Muscle of leg (tissue), 11 donors: Measurements from ENCODE around the gene NRTN. TPM values are rescaled to one million over a fixed set of nuclear protein-coding genes. Genes with fewer than 3 reads are reported as not detected.
"Not testable (repeated sequence)": the region's sequence is repeated elsewhere in the genome, so short reads cannot be mapped to it uniquely, and the experiment has no call there.

Experiments
- DNase-seq: peaks from one replicate; pipeline ENCODE4 v3.0.0; 2013
- H3K27ac ChIP-seq: one replicate; pipeline ENCODE4 v1.5.1; 2013; ENCODE audit warnings: mild to moderate bottlenecking, low read length, control low read depth
- H3K27me3 ChIP-seq: one replicate; pipeline ENCODE4 v1.6.1; 2013; ENCODE audit warnings: low read length; ENCODE audit not compliant: control insufficient read depth, insufficient read depth
- H3K36me3 ChIP-seq: one replicate; pipeline ENCODE4 v1.6.1; 2013; ENCODE audit warnings: low read length; ENCODE audit not compliant: control insufficient read depth, insufficient read depth
- H3K4me1 ChIP-seq: one replicate; pipeline ENCODE4 v1.6.1; 2013; ENCODE audit warnings: low read length; ENCODE audit not compliant: control insufficient read depth, insufficient read depth
- H3K4me3 ChIP-seq: one replicate; pipeline ENCODE4 v1.5.1; 2013; ENCODE audit warnings: low read length, control low read depth
- H3K9me3 ChIP-seq: replicated peaks from 2 replicates; pipeline ENCODE4 v1.6.1; 2013; ENCODE audit warnings: low read depth, low read length; ENCODE audit not compliant: control insufficient read depth
- WGBS: methylation state at CpG from one replicate; pipeline ENCODE4 v1.1.5; 2013; ENCODE audit warnings: missing lambda C conversion rate; ENCODE audit not compliant: insufficient coverage; 5-methylcytosine and 5-hydroxymethylcytosine counted together
- polyA plus RNA-seq, 8 donors: library from polyadenylated mRNA; unstranded; fragments of 120-200 nt; gene quantifications; one replicate each; pipeline versions ENCODE4 v1.2.1 to v1.2.3, GENCODE V29; 2013; ENCODE audit warnings: inconsistent platforms in 1 of 8, low replicate concordance in 1 of 8; ENCODE audit not compliant: insufficient read length in 8 of 8, insufficient read depth in 1 of 8
- total RNA-seq: library from RNA; stranded (reverse); fragments of 120-200 nt; gene quantifications from one replicate; pipeline ENCODE4 v1.2.4, GENCODE V29; 2013

NRTN gene
- total and polyA plus RNA-seq, 9 donors, result 0.17 to 1.5 (median 0.38) TPM

DNA sequence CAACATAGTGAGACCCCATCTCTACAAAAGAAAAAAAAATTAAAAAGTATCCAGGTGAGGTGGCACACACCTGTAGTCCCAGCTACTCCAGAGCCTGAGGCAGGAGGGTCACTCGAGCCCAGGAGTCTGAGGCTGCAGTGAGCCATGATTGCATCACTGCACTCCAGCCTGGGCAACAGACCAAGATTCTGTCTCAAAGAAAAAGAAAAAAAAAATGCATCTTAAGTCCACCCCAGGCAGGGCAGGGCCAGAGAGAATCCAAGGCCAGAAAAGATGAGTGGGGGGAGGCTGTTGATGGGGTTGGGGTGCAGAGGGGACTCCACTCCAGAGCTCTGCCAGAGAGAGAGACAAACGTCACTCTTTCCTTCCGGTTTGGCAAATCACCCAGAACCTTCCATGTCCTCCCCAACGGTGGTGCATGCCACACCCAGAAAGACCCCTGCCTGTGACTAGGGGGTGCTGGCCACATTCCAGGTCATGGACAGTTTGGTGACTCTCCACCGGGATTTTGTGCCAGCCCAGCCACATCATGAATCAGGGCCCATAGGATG is 46.0 kb downstream of the NRTN start:
- Histone ChIP-seq H3K4me3 (no peak overlapping the region), H3K27me3 (peaks cover 5% of the 10 kb centered on the region), H3K9me3 (no peaks in the 10 kb centered on the region), H3K36me3 (no peaks in the 10 kb centered on the region), H3K27ac (no peak overlapping the region), H3K4me1 (no peaks in the 10 kb centered on the region)
- 22% methylated on average over 1 of the region's 5 CpGs for WGBS
- DNase-seq, result peak; percentile 21

DNA sequence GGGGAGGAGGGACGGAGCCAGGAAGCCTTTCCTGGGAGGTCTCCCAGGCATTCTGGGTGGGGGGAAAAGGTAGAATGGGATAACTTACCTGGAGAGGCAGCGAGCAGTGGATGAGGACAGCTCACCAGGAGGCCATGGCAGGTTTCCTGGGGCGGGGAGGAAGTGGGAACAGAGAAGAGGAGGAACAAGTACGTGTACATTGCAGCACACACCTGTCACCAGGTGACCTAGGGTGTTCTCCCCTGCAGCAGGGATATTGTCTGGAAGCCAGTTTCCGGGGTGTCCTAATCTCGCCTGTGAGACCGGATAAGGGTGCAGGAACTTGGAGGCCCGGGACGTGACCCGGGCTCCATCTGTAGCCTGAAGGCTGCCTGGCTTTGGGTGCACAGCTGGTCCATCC is 46.4 kb downstream of the NRTN start, which contains the start of gene FUT3:
FUT3 (minus strand) TSS at position 148 of the 400 bp plus-strand sequence.
- H3K9me3 ChIP-seq, result no peaks in the 10 kb centered on the region
- no peaks in the 10 kb centered on the region for H3K4me1 ChIP-seq
- DNase-seq, result no peak
- peaks cover 7% of the 10 kb centered on the region for H3K27me3 ChIP-seq
- 78% methylated on average over 10 of the region's 10 CpGs for WGBS
- no peak within 1 kb of the TSS for H3K27ac ChIP-seq
- H3K36me3 ChIP-seq, result no peaks in the 10 kb centered on the region
- H3K4me3 ChIP-seq, result no peak within 1 kb of the TSS

DNA sequence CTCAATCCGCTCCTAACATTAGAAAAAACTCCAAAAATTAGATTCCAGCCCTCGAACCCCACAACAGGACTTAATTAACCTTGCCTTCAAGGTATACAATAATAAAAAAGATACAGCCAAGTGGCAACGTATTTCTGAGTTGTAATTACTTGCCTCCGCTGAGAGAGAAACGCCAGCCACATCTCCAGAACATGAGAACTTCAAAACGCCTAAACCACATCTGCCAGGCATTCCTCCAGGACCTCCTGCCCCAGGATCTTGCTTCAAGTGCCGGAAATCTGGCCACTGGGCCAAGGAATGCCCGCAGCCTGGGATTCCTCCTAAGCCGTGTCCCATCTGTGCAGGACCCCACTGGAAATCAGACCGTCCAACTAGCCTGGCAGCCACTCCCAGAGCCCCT is 49.3 kb downstream of the NRTN start:
- not testable (repeated sequence) for H3K9me3 ChIP-seq, H3K27ac ChIP-seq, H3K36me3 ChIP-seq, H3K4me3 ChIP-seq, DNase-seq, H3K4me1 ChIP-seq
- peaks cover 11% of the 10 kb centered on the region for H3K27me3 ChIP-seq
- 44% methylated on average over 8 of the region's 10 CpGs for WGBS

DNA sequence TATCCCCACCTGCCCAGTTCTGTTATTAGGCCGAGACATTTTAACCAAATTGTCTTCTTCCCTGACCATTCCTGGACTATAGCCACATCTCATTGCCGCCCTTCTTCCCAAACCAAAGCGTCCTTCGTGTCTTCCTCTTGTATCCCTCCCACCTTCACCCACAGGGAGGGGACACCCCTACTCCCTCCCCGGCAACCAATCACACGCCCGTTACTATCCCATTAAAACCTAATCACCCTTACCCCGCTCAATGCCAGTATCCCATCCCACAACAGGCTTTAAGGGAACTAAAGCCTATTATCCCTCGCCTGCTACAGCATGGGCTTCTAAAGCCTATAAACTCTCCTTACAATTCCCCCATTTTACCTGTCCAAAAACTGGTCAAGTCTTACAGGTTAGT is 50.3 kb downstream of the NRTN start:
- not testable (repeated sequence) for H3K4me3 ChIP-seq, H3K36me3 ChIP-seq, DNase-seq, H3K4me1 ChIP-seq, H3K9me3 ChIP-seq, H3K27ac ChIP-seq
- peaks cover 11% of the 10 kb centered on the region for H3K27me3 ChIP-seq
- WGBS, result 65% methylated on average over 9 of the region's 9 CpGs

DNA sequence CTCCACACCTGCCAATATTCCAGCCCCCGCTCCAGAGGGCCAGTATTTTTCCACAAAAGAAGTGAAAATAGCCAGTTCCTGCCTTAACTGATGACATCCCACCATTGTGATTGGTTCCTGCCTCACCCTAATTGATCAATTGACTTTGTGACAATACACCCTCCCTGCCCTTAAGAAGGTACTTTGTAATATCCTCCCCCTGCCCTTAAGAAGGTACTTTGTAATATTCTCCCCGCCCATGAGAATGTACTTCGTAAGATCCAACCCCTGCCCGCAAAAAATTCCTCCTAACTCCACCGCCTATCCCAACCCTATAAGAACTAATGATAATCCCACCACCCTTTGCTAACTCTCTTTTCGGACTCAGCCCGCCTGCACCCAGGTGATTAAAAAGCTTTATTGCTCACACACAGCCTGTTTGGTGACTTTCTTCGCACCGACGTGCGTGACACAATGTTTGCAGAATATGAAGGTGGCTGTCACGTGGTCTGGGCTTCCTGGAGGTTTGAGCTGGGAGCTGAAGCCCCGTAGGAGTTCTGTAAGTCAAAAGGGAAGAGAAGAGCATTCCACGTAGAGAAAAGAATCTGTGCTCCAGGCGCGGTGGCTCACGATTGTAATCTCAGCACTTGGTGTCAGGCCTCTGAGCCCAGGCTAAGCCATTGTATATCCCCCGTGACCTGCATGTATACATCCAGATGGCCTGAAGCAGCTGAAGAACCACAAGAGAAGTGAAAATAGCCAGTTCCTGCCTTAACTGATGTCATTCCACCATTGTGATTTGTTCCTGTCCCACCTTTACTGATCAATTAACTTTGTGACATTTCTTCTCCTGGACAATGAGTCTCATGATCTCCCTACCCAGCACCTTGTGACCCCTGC is 52.6 kb downstream of the NRTN start:
- H3K9me3 ChIP-seq, result no peaks in the 10 kb centered on the region
- no peak for DNase-seq
- H3K4me1 ChIP-seq, result no peaks in the 10 kb centered on the region
- WGBS, result 65% methylated on average over 18 of the region's 18 CpGs
- H3K27me3 ChIP-seq, result peaks cover 9% of the 10 kb centered on the region
- H3K4me3 ChIP-seq, result no peak overlapping the region
- no peaks in the 10 kb centered on the region for H3K36me3 ChIP-seq
- no peak overlapping the region for H3K27ac ChIP-seq

DNA sequence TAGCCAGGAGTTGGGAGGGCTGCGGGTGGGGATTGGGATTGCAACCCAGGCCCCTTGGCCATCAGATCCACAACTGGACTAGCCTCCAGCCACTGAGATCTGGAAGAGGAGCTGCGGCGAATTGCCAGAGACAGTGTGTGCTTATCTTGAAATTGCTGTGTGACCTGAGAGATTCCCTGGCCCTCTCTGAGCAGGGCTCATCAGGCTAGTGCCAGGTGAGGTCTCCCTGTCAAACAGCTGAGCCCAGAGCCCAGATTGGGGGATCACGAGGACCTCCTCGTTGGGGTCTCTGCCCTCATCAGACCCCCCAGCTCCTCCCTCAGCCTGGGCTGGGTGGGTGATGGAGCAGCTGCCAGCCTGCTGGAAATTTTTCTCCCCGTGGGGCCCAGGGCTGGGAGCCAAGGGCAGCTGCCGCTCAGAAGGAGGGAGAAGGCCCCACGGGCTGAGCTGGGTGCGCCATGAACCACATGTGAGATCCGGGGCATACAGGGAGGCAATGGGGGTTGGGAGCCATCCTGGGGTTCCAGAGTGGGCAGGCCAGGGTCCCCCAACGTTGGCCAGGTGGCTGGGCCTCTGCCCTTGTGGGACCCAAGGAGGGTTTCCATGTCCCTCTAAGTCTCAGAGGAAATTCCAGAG is 58.3 kb downstream of the NRTN start:
- no peak overlapping the region for H3K27ac ChIP-seq
- peaks cover 3% of the 10 kb centered on the region for H3K4me1 ChIP-seq
- no peak overlapping the region for H3K4me3 ChIP-seq
- no peaks in the 10 kb centered on the region for H3K36me3 ChIP-seq
- H3K27me3 ChIP-seq, result no peaks in the 10 kb centered on the region
- H3K9me3 ChIP-seq, result no peaks in the 10 kb centered on the region
- 56% methylated on average over 8 of the region's 11 CpGs for WGBS
- no peak for DNase-seq

DNA sequence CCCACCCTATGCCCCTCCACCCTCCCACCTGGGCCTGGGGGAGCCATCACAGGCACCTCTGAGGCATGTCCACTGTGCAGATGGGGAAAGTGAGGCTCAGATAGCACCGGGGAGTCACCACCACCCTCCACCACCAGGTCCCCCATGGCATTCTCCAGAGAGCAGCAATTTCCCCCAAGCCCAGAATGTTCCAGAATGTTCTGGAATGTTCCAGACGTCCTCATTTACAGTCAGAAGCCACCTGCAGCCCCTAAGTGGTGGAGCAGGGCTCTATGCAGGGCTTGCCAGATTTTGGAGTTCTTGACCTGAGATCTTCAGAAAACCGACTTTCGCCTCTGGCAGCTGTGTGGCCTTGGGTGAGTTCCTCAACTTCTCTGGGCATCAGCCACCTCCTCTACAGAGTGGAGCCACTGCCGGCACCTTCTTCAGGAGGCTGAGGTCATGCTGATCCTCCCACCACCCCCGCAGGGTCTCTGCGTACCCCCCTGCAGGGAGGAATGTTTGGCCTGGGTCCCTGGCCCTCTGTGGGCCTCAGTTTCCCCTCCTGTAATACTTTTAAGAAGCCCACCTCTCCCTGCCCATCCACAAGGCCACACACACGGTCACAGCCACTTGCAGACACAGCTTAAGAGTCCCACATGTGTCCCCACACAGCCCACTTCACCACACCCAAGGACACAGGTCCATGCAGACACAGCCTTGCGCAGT is 59.3 kb downstream of the NRTN start:
- no peaks in the 10 kb centered on the region for H3K9me3 ChIP-seq
- DNase-seq, result no peak
- H3K36me3 ChIP-seq, result no peaks in the 10 kb centered on the region
- no peaks in the 10 kb centered on the region for H3K27me3 ChIP-seq
- 78% methylated on average over 8 of the region's 9 CpGs for WGBS
- H3K4me1 ChIP-seq, result peaks cover 3% of the 10 kb centered on the region
- no peak overlapping the region for H3K4me3 ChIP-seq
- H3K27ac ChIP-seq, result no peak overlapping the region

DNA sequence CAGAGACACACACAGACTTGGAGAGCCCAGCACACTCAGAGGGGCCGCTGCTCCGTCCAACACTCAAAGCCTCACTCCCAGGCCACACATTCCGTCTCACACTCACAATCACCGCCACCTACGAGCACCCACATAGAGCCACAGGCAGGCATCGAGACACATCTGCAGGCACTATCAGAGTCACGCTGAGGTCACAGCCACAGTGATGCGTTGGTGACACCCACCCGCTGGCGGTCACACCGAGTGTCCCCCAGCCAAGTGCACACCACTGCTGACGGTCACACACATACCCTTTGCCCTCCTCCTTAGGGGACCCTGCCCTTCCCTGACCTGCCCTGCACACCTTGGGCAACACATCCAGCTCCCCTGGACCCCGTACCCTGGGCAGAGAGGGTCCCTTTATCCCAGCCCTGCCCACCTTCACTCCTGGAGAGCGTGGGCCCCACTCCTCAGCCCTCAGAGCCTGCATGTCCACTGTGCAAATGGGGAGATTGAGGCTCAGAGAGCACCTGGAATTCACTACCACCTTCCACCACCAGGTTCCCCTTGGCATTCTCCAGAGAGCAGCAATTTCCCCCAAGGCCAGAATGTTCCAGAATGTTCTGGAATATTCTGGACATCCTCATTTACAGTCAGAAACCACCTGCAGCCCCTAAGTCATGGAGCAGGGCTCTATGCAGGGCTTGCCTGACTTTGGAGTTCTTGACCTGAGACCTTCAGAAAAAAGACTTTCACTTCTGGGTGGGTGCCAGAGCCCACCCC is 60.0 kb downstream of the NRTN start:
- 84% methylated on average over 14 of the region's 14 CpGs for WGBS

DNA sequence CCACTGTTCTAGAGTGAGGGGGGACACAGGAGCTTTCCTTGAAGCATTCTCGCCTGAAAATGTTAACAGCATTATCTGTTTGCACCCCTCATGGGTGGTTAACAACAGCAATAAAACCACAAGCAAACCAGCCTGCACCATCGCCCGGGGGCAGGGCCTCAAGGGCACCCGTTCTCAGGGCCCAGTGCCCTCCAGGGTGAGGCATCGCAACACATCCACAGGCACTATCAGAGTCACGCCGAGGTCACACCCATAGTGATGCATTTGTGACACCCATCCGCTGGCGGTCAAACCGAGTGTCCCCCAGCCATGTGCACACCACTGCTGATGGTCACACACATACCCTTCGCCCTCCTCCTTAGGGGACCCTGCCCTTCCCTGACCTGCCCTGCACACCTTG is 60.9 kb downstream of the NRTN start:
- 75% methylated on average over 11 of the region's 11 CpGs for WGBS
- no peak overlapping the region for H3K4me3 ChIP-seq
- H3K4me1 ChIP-seq, result peaks cover 3% of the 10 kb centered on the region
- H3K27me3 ChIP-seq, result no peaks in the 10 kb centered on the region
- H3K9me3 ChIP-seq, result no peaks in the 10 kb centered on the region
- no peaks in the 10 kb centered on the region for H3K36me3 ChIP-seq
- no peak for DNase-seq
- no peak overlapping the region for H3K27ac ChIP-seq

More for the DNA sequence above, 60.0 kb downstream of the NRTN start:
- Histone ChIP-seq H3K27ac (no peak overlapping the region), H3K4me3 (no peak overlapping the region), H3K27me3 (no peaks in the 10 kb centered on the region), H3K9me3 (no peaks in the 10 kb centered on the region), H3K36me3 (no peaks in the 10 kb centered on the region), H3K4me1 (peaks cover 3% of the 10 kb centered on the region)
- DNase-seq, result no peak
